ENCODE measurements around the gene PAEP. TPM values are rescaled to one million over a fixed set of nuclear protein-coding genes. Genes with fewer than 3 reads are reported as not detected.
"Not testable (repeated sequence)": the region's sequence is repeated elsewhere in the genome, so short reads cannot be mapped to it uniquely, and the experiment has no call there.

PAEP gene
- total and polyA plus RNA-seq, 9 donors = 0.41 to 8.8 (median 1.2) TPM; not detected in 2

- WGBS, 3 donors = 75 to 88% (median 83%) methylated on average over 27 to 28 of the region's 28 CpGs
- H3K27ac ChIP-seq = no peak overlapping the region
- no peaks in the 10 kb centered on the region for H3K36me3 ChIP-seq
- no peaks in the 10 kb centered on the region for H3K9me3 ChIP-seq
- DNase-seq = no peak
- intact Hi-C loops (cut with DNase I) = no loop called here
- TF ChIP-seq CTCF (IDR thresholded peaks at IDR 0.05) (no peak), EP300 (IDR thresholded peaks at IDR 0.05) (no peak), POLR2A (IDR thresholded peaks at IDR 0.05) (no peak)
- no peaks in the 10 kb centered on the region for H3K4me1 ChIP-seq (ENCODE audit: insufficient read depth)
- no peaks in the 10 kb centered on the region for H3K27me3 ChIP-seq
- no peak overlapping the region for H3K4me3 ChIP-seq
Measured at GRCh38 chr9:135547756-135548736, 13.5 kb upstream of the PAEP start.

- H3K9me3 ChIP-seq; intact Hi-C loops (cut with DNase I); DNase-seq; H3K4me1 ChIP-seq (ENCODE audit: insufficient read depth); H3K27me3 ChIP-seq; H3K4me3 ChIP-seq; H3K36me3 ChIP-seq; H3K27ac ChIP-seq: not testable (repeated sequence)
- 70 to 78% (median 74%) methylated on average over 17 to 28 of the region's 28 CpGs for WGBS, 3 donors
Measured at GRCh38 chr9:135549478-135550343, 11.8 kb upstream of the PAEP start.

GRCh38 chr9:135550344-135550918 lies 11.1 kb upstream of the PAEP start:
- DNase-seq = no peak
- H3K27ac ChIP-seq = no peak overlapping the region
- 57 to 63% (median 62%) methylated on average over 17 of the region's 17 CpGs for WGBS, 3 donors
- H3K9me3 ChIP-seq = no peaks in the 10 kb centered on the region
- no peaks in the 10 kb centered on the region for H3K27me3 ChIP-seq
- no peaks in the 10 kb centered on the region for H3K4me1 ChIP-seq (ENCODE audit: insufficient read depth)
- H3K36me3 ChIP-seq = no peaks in the 10 kb centered on the region
- H3K4me3 ChIP-seq = no peak overlapping the region
- intact Hi-C loops (cut with DNase I) = no loop called here
- no peak for TF ChIP-seq EP300 (IDR thresholded peaks at IDR 0.05)
- TF ChIP-seq POLR2A (IDR thresholded peaks at IDR 0.05) = no peak
- TF ChIP-seq CTCF (IDR thresholded peaks at IDR 0.05) = no peak

- 59 to 72% (median 63%) methylated on average over 14 of the region's 14 CpGs for WGBS, 3 donors
- TF ChIP-seq POLR2A (IDR thresholded peaks at IDR 0.05) (no peak), EP300 (IDR thresholded peaks at IDR 0.05) (no peak), CTCF (IDR thresholded peaks at IDR 0.05) (no peak)
- Histone ChIP-seq H3K27ac (no peak overlapping the region), H3K27me3 (no peaks in the 10 kb centered on the region), H3K36me3 (no peaks in the 10 kb centered on the region), H3K4me1 (ENCODE audit: insufficient read depth) (no peaks in the 10 kb centered on the region), H3K4me3 (no peak overlapping the region), H3K9me3 (no peaks in the 10 kb centered on the region)
- intact Hi-C loops (cut with DNase I) = no loop called here
- no peak for DNase-seq
Measured at GRCh38 chr9:135551031-135551430, 10.5 kb upstream of the PAEP start.

Measured in ovary (tissue), 9 donors.